ENCODE results near the gene BMP8A.

The BMP8A gene

DNA sequence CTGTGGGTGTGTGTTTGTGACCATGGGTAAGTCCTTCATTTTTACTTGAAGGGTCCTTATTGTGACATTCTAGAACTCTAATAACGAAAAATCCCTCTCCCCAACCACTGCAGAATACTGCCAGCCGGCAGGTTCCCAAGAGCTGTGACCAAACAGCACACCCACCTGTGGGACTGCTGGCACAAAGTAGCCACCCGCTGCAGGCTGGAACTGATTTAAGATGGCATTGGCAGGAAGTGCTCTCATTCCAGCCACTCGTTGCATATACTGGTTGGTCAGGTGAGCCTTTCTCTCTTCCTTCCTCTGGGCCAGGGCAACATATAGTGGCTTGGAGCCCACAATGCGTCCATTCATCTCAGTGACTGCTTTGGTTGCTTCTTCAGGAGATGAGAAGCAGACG, 73.5 kb downstream of the BMP8A start:
- TF ChIP-seq, protein P1, sequence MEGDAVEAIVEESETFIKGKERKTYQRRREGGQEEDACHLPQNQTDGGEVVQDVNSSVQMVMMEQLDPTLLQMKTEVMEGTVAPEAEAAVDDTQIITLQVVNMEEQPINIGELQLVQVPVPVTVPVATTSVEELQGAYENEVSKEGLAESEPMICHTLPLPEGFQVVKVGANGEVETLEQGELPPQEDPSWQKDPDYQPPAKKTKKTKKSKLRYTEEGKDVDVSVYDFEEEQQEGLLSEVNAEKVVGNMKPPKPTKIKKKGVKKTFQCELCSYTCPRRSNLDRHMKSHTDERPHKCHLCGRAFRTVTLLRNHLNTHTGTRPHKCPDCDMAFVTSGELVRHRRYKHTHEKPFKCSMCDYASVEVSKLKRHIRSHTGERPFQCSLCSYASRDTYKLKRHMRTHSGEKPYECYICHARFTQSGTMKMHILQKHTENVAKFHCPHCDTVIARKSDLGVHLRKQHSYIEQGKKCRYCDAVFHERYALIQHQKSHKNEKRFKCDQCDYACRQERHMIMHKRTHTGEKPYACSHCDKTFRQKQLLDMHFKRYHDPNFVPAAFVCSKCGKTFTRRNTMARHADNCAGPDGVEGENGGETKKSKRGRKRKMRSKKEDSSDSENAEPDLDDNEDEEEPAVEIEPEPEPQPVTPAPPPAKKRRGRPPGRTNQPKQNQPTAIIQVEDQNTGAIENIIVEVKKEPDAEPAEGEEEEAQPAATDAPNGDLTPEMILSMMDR (conservative IDR thresholded peaks at IDR 0.05) = no peak
- no peak overlapping the region for H3K27ac ChIP-seq

DNA sequence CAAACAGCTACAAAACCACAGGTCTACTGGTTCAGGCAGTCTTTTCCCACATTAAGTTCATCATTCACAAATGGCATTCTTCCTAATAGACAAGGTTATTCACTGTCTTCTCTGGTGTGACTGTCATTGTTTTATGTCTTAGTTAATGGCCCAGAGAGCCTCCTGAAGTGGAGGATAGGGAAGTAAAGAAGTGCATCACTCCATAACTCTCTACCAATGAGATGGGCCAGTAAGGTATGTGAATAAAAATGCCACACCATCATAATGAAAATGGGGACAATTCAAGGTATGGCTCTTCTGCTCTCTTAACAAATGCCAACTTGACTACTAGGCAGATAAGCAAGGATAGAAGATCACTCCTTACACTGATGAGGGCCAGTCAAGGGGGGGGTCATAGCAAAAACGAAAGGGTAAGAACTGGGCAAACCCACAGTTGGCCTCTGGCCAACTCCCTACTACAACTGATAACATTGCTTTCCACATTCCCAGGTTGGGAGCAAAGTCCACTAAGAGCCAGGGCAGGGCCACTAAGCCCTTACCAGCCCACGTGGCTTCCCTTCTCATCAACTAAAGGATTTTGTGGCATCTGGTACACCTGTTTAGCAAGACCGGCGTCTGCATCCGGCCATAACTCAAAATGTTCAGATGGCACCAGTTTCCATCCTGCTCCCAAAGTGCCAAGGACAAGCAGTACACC, 75.2 kb downstream of the BMP8A start:
- TF ChIP-seq, protein P1 (conservative IDR thresholded peaks at IDR 0.05) = no peak
- H3K27ac ChIP-seq = no peak overlapping the region

DNA sequence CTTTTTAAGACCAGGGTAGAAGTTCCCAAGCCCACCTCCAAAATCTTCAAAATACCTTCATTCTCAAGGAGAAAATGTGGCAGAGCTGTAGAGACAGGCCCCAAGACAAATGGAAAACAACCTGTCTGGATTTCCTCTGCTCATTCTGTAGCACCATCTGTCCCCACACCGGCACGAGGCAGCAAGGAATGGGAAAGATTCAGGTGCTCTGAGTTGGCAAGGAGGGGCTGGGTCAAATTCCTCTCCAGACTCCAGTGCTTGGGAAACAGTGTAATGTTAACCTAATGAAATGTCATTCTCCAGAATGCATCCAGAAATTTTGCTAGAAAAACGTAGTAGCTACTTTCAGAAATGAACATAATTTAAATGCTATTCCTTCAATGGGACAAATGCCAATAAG, 75.9 kb downstream of the BMP8A start:
- no peak overlapping the region for H3K27ac ChIP-seq
- TF ChIP-seq, protein P1 (conservative IDR thresholded peaks at IDR 0.05) = no peak

DNA sequence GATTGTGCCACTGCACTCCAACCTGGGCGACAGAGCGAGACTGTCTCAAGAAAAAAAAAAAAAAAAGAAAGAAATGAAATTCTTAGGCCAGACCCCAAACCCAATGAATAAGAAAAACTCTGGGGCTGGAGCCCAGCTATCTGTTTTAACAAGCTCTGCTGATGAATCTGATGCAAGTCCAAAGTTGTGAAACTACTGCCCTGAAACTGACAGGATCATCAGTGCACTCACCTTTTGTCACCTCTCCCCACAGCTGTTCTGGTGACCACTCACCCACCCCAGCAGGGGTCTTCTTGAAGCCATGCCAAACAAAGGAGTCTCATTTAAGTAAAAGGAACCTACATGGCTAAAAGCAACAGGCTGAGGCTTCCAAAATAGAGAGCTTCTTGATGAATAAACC, 76.8 kb downstream of the BMP8A start:
- TF ChIP-seq, protein P1 (conservative IDR thresholded peaks at IDR 0.05) = no peak
- no peak overlapping the region for H3K27ac ChIP-seq

DNA sequence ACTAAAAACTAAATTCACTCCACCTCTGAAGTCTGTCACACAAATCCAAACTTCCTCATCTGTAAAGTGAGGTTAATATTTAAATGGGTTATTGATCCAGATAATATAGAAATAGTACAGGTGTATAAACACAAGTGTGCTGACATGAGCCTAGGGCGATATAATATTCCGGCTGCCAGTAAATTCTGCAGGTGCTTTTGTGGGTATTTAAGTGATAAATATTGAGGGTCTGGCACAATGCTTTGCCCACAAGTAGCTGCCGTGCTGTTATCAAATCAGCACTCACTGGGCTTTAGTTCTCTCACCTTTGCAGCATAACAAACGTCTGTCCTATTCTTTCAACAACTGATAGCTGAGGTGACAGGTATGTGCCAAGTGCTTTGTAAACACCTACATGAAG, 77.6 kb downstream of the BMP8A start:
- H3K27ac ChIP-seq = no peak overlapping the region
- TF ChIP-seq, protein P1 (conservative IDR thresholded peaks at IDR 0.05) = no peak

DNA sequence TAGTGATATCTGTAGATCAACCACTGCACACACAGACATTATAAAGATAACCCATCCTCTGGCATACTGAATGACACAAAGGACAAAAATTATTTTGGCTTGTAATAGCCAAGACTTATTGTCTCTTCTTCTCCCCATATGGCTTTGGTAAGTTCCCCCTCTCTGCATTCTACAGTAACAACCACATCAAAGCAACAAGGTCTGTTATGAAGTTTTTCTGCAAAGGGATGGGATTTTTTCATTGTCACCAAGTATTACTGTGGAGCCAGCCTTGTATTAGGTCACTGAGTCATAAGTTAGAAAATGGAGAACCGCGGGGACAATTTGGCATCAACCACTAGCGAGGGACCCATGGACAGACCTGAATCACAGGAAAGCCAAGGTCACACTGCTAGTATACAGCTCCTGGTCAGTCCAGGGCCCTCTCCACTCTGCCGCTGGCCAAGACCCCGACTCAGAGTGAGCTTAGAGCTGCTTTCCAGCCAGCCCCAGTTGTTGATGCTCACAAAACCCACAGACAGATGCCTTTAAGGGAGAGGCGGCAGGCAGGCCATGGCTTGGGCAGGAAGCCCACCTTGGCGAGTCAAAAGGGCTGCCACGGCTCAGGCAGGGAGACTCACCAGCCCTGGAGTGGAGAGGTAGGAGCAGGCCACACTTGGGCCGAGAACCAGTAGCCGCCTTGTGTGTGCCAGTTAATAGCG, 79.2 kb downstream of the BMP8A start:
- TF ChIP-seq, protein P1 (conservative IDR thresholded peaks at IDR 0.05) = no peak
- H3K27ac ChIP-seq = no peak overlapping the region

DNA sequence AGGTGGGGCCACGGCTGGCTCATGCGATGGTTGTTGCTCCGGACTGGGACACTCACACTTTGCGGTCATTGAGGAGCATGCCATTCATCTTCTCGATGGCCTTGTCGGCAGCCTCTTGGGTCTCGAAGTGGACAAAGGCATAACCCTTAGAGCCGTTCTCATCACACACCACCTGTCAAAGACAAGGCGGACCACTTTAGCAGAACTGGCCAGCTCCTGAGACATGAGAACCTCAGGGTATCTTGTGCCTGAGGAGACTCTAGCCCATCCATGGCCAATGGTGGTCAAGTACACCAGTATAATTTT, 79.7 kb downstream of the BMP8A start:
- TF ChIP-seq, protein P1 (conservative IDR thresholded peaks at IDR 0.05) = no peak
- no peak overlapping the region for H3K27ac ChIP-seq
